ENCODE results near the gene SERPINB2.

Gene SERPINB2

GRCh38 chr18:63887424-63887823, at the start of gene SERPINB2:
Gene SERPINB2, plus strand, starts transcription at chr18:63887705. Its CDS starts 3,740 bp downstream, at chr18:63891445.
- DNase-seq: no peak

GRCh38 chr18:63843008-63843407, 44.5 kb upstream of the SERPINB2 start:
- DNase-seq: no peak

GRCh38 chr18:63844254-63844653, 43.3 kb upstream of the SERPINB2 start:
- DNase-seq: no peak

GRCh38 chr18:63848159-63848558, 39.3 kb upstream of the SERPINB2 start:
- DNase-seq: no peak

GRCh38 chr18:63850020-63850419, 37.5 kb upstream of the SERPINB2 start:
- no peak for DNase-seq

GRCh38 chr18:63850636-63851035, 36.9 kb upstream of the SERPINB2 start:
- DNase-seq: no peak

- DNase-seq: no peak
Observed at GRCh38 chr18:63858456-63858855, 29.0 kb upstream of the SERPINB2 start.

GRCh38 chr18:63859781-63860475, 27.6 kb upstream of the SERPINB2 start:
- DNase-seq: no peak

- no peak for DNase-seq
Observed at GRCh38 chr18:63860531-63860930, 27.0 kb upstream of the SERPINB2 start.

GRCh38 chr18:63867368-63868125, 20.0 kb upstream of the SERPINB2 start:
- no peak for DNase-seq

- no peak for DNase-seq
Observed at GRCh38 chr18:63868546-63868945, 19.0 kb upstream of the SERPINB2 start.

- no peak for DNase-seq
Observed at GRCh38 chr18:63869374-63869773, 18.1 kb upstream of the SERPINB2 start.

- DNase-seq: no peak
Observed at GRCh38 chr18:63869851-63870250, 17.7 kb upstream of the SERPINB2 start.

- no peak for DNase-seq
Observed at GRCh38 chr18:63871836-63872235, 15.7 kb upstream of the SERPINB2 start.

GRCh38 chr18:63872586-63872985, 14.9 kb upstream of the SERPINB2 start:
- no peak for DNase-seq

- DNase-seq: no peak
Observed at GRCh38 chr18:63878343-63878742, 9.2 kb upstream of the SERPINB2 start.

GRCh38 chr18:63878925-63879324, 8.6 kb upstream of the SERPINB2 start:
- DNase-seq: no peak

- DNase-seq: no peak
Observed at GRCh38 chr18:63879709-63880108, 7.8 kb upstream of the SERPINB2 start.

GRCh38 chr18:63881851-63882250, 5.7 kb upstream of the SERPINB2 start:
- no peak for DNase-seq

GRCh38 chr18:63882333-63883141, 5.0 kb upstream of the SERPINB2 start:
- no peak for DNase-seq

- no peak for DNase-seq
Observed at GRCh38 chr18:63883617-63884016, 3.9 kb upstream of the SERPINB2 start.

GRCh38 chr18:63888470-63889190, 1.1 kb downstream of the SERPINB2 start:
- DNase-seq: no peak

- no peak for DNase-seq
Observed at GRCh38 chr18:63889626-63890025, 2.1 kb downstream of the SERPINB2 start.
